ENCODE results near the gene ASPDH. TPM values are rescaled to one million over a fixed set of nuclear protein-coding genes. Genes with fewer than 3 reads are reported as not detected.

ASPDH gene
- total RNA-seq, 4 donors from 2014 or later, result not detected

- no peaks in the 10 kb centered on the region for H3K36me3 ChIP-seq
- intact Hi-C loops (cut with DNase I; ENCODE audit: low total_unique reads) (loop anchor here (5.0 kb wide), 1 partner anchor 617 kb away; the partner anchor contains the start of genes AKT1S1 and TBC1D17), in situ Hi-C loops (cut with MboI; ENCODE audit: low sequenced_read_pairs in 4 of 4) (no loop called here)
- DNase-seq (no peak), ATAC-seq (no peak)
- no peak overlapping the region for H3K4me3 ChIP-seq
- TF ChIP-seq CTCF (IDR thresholded peaks at IDR 0.05 in 4 of 5, conservative IDR thresholded peaks at IDR 0.05 in 1 of 5) (no peak), POLR2A (IDR thresholded peaks at IDR 0.05) (no peak)
- no peaks in the 10 kb centered on the region for H3K9me3 ChIP-seq
- H3K4me1 ChIP-seq, result peaks cover 10 to 11% of the 10 kb centered on the region in 2 donors
- H3K27ac ChIP-seq, result peak overlapping the region in 3 of 4 donors; percentile 97 to 100 (median 97)
- H3K27me3 ChIP-seq, result no peaks in the 10 kb centered on the region
These were observed 19.3 kb downstream of the ASPDH start for GRCh38 chr19:50494186-50495019.

- DNase-seq, result no peak
- intact Hi-C loops (cut with DNase I; ENCODE audit: low total_unique reads) (loop anchor here (5.0 kb wide), 1 partner anchor 616 kb away; the partner anchor contains the start of genes AKT1S1 and TBC1D17), in situ Hi-C loops (cut with MboI; ENCODE audit: low sequenced_read_pairs in 4 of 4) (no loop called here)
- peak overlapping the region in 2 of 4 donors; percentile 85 to 97 for H3K27ac ChIP-seq
- H3K36me3 ChIP-seq, result no peaks in the 10 kb centered on the region
- TF ChIP-seq CTCF (IDR thresholded peaks at IDR 0.05 in 4 of 5, conservative IDR thresholded peaks at IDR 0.05 in 1 of 5) (no peak), POLR2A (IDR thresholded peaks at IDR 0.05) (no peak)
- H3K27me3 ChIP-seq, result no peaks in the 10 kb centered on the region
- no peak overlapping the region for H3K4me3 ChIP-seq
- H3K9me3 ChIP-seq, result no peaks in the 10 kb centered on the region
- peaks cover 10 to 13% of the 10 kb centered on the region in 2 donors for H3K4me1 ChIP-seq
- no peak for ATAC-seq
These were observed 20.5 kb downstream of the ASPDH start for GRCh38 chr19:50493171-50493570.

GRCh38 chr19:50492303-50493052 is 21.2 kb downstream of the ASPDH start:
- H3K27me3 ChIP-seq, result no peaks in the 10 kb centered on the region
- peaks cover 0 to 3% of the 10 kb centered on the region in 2 donors for H3K36me3 ChIP-seq
- no peaks in the 10 kb centered on the region for H3K9me3 ChIP-seq
- H3K27ac ChIP-seq, result peak overlapping the region; percentile 69 to 97 (median 84)
- peak overlapping the region in 1 of 4 donors; percentile 17 for H3K4me3 ChIP-seq
- intact Hi-C loops (cut with DNase I; ENCODE audit: low total_unique reads) (loop anchor here (5.0 kb wide), 1 partner anchor 615 kb away; the partner anchor contains the start of genes AKT1S1 and TBC1D17), in situ Hi-C loops (cut with MboI; ENCODE audit: low sequenced_read_pairs in 4 of 4) (no loop called here)
- peaks cover 10 to 13% of the 10 kb centered on the region in 2 donors for H3K4me1 ChIP-seq
- peak in 1 of 2 donors; percentile 64 for DNase-seq
- peak in 1 of 2 donors; percentile 29 for ATAC-seq
- peak; percentile 28 to 68 for TF ChIP-seq POLR2A (IDR thresholded peaks at IDR 0.05)
- no peak for TF ChIP-seq CTCF (IDR thresholded peaks at IDR 0.05 in 4 of 5, conservative IDR thresholded peaks at IDR 0.05 in 1 of 5)

GRCh38 chr19:50490991-50491472 is 22.7 kb downstream of the ASPDH start:
- in situ Hi-C loops (cut with MboI; ENCODE audit: low sequenced_read_pairs in 4 of 4) (no loop called here), intact Hi-C loops (cut with DNase I; ENCODE audit: low total_unique reads) (loop anchor here (5.0 kb wide), 1 partner anchor 614 kb away; the partner anchor contains the start of genes AKT1S1 and TBC1D17)
- TF ChIP-seq POLR2A (IDR thresholded peaks at IDR 0.05) (peak in 1 of 2 donors; percentile 40), CTCF (IDR thresholded peaks at IDR 0.05 in 4 of 5, conservative IDR thresholded peaks at IDR 0.05 in 1 of 5) (no peak)
- peaks cover 10 to 13% of the 10 kb centered on the region in 2 donors for H3K4me1 ChIP-seq
- H3K9me3 ChIP-seq, result no peaks in the 10 kb centered on the region
- peak overlapping the region in 2 of 4 donors; percentile 11 to 18 for H3K4me3 ChIP-seq
- ATAC-seq (peak; percentile 69 to 71), DNase-seq (peak in 1 of 2 donors; percentile 83)
- H3K36me3 ChIP-seq, result peaks cover 0 to 13% of the 10 kb centered on the region in 2 donors
- no peaks in the 10 kb centered on the region for H3K27me3 ChIP-seq
- peak overlapping the region; percentile 69 to 97 (median 84) for H3K27ac ChIP-seq
